Cardiac fibroblast (primary cell): ENCODE measurements around the gene ZNF536.
"Not testable (repeated sequence)": the region's sequence is repeated elsewhere in the genome, so short reads cannot be mapped to it uniquely, and the experiment has no call there.

ENCODE experiments used
- DNase-seq, 2 donors: peaks; one replicate each; pipeline versions ENCODE4 v3.0.0 to v3.0.0-alpha.2; 2010; ENCODE audit warnings: low read depth in 2 of 2
- H3K4me3 ChIP-seq, 2 donors: replicated peaks in 1 of 2; 1 replicate in 1 of 2; 2 replicates in 1 of 2; pipeline ENCODE4 v1.5.1; 2011; ENCODE audit warnings: low read depth in 2 of 2, low read length in 2 of 2, mild to moderate bottlenecking in 2 of 2, moderate library complexity in 1 of 2
- CTCF ChIP-seq: IDR thresholded peaks from one replicate; pipeline ENCODE4 v1.5.1; 2011; ENCODE audit warnings: low read depth, mild to moderate bottlenecking, low read length, inconsistent platforms

The ZNF536 gene

GRCh38 chr19:30481823-30482222 is 109.6 kb downstream of the ZNF536 start:
- H3K4me3 ChIP-seq, result no peak overlapping the region
- no peak for TF ChIP-seq CTCF
- no peak for DNase-seq

- DNase-seq, result no peak
- no peak for TF ChIP-seq CTCF
- no peak overlapping the region for H3K4me3 ChIP-seq
These were observed 110.8 kb downstream of the ZNF536 start for GRCh38 chr19:30482956-30483355.

GRCh38 chr19:30486250-30486649 is 114.1 kb downstream of the ZNF536 start:
- DNase-seq, H3K4me3 ChIP-seq: not testable (repeated sequence)

- no peak overlapping the region for H3K4me3 ChIP-seq
- no peak for DNase-seq
- no peak for TF ChIP-seq CTCF
These were observed 115.0 kb downstream of the ZNF536 start for GRCh38 chr19:30487178-30487577.

GRCh38 chr19:30488191-30488590 is 116.0 kb downstream of the ZNF536 start:
- DNase-seq, result no peak
- no peak for TF ChIP-seq CTCF

GRCh38 chr19:30490760-30491159 is 118.6 kb downstream of the ZNF536 start:
- no peak overlapping the region for H3K4me3 ChIP-seq
- TF ChIP-seq CTCF, result no peak
- DNase-seq, result no peak

More at GRCh38 chr19:30488191-30488590, 116.0 kb downstream of the ZNF536 start:
- H3K4me3 ChIP-seq, result no peak overlapping the region

GRCh38 chr19:30492586-30493270 is 120.5 kb downstream of the ZNF536 start:
- no peak overlapping the region for H3K4me3 ChIP-seq
- TF ChIP-seq CTCF, result no peak
- no peak for DNase-seq
